ENCODE results near the gene SPATA24. TPM values are rescaled to one million over a fixed set of nuclear protein-coding genes. Genes with fewer than 3 reads are reported as not detected.

SPATA24 gene
- total RNA-seq, 1 donor from 2014 or later: 3.7 TPM

DNA sequence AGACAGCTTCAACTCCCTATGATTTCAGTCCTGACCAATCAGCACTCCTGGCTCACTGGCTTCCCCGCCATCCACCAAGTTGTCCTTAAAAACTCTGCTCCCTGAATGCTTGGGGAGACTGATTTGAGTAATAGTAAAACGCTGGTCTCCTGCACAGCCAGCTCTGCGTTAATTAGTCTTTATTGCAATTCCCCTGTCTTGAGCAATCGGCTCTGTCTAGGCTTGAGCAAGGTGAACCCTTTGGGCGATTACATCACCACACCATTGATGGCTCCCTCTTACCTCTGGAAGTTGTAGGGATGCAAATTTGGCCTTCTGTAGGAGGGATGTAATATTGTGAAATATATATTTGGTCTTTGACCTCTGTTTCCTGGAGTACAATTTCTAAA is 17.8 kb downstream of the SPATA24 start:
- Mint-ChIP-seq H3K27ac (ENCODE audit: unreplicated experiment) (no peak overlapping the region), H3K4me3 (ENCODE audit: unreplicated experiment) (no peak overlapping the region), H3K27me3 (ENCODE audit: low read depth) (no peaks in the 10 kb centered on the region), H3K36me3 (ENCODE audit: low read depth) (no peaks in the 10 kb centered on the region), H3K4me1 (ENCODE audit: low read depth) (peaks cover 5% of the 10 kb centered on the region), H3K9me3 (ENCODE audit: low read depth) (no peaks in the 10 kb centered on the region)
- TF ChIP-seq CTCF (IDR thresholded peaks at IDR 0.05): no peak
- peak; percentile 22 for DNase-seq (ENCODE audit: low spot score)

DNA sequence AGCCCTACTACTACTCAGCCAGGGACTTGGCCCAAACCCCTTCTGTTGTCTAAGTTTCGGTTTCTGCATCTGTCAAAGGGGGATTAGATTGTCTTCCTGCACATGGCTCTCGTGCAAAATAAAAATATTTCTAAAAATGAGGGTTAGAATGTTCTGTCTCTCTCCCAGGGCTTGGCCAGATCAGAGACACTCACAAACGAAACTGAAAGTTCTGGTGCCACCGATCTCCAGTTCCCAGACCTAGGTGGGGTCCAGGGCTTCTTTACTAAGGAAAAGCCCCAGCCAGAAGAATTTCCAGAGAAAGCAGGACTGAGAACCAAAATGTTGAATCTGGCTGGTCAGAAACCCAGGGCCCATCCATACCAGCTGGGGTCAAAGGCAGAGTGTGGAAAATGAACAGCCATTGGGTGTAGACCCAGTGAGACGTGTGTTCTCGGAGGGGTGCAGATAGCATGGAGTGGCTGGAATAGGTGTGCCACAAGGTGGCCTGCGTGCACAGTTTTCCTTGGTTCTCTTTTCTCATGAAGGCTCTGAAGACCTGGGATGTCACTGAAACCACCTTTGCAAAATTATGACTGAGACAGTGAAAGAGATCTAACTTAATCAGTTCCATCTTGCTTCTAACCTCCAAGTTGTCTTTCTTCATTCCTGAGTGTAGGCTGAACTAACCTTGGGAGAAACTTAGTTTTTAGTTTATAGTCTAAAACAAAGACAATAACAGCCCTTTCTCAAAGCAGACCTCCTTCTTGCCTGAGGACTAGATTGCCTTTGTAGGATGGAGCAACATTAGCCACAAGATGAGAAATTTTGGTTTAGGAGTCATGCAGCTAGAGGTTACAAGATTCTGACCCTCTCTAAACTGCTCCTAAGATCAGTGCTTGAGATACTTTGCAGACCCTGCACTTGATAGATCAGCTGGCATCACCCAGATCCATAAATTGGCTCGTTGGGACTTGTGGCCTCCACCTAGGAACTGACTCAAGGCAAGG is 18.5 kb downstream of the SPATA24 start:
- TF ChIP-seq CTCF (IDR thresholded peaks at IDR 0.05): no peak

GRCh38 chr5:139384591-139385051 is 19.3 kb downstream of the SPATA24 start:
- no peak for TF ChIP-seq CTCF (IDR thresholded peaks at IDR 0.05)
- H3K4me3 Mint-ChIP-seq (ENCODE audit: unreplicated experiment): no peak overlapping the region
- H3K36me3 Mint-ChIP-seq (ENCODE audit: low read depth): no peaks in the 10 kb centered on the region
- H3K27me3 Mint-ChIP-seq (ENCODE audit: low read depth): no peaks in the 10 kb centered on the region
- H3K27ac Mint-ChIP-seq (ENCODE audit: unreplicated experiment): no peak overlapping the region
- H3K9me3 Mint-ChIP-seq (ENCODE audit: low read depth): no peaks in the 10 kb centered on the region
- H3K4me1 Mint-ChIP-seq (ENCODE audit: low read depth): peaks cover 5% of the 10 kb centered on the region
- peak; percentile 62 for DNase-seq (ENCODE audit: low spot score)

More for the DNA sequence above, 18.5 kb downstream of the SPATA24 start:
- H3K27me3 Mint-ChIP-seq (ENCODE audit: low read depth): no peaks in the 10 kb centered on the region
- H3K9me3 Mint-ChIP-seq (ENCODE audit: low read depth): no peaks in the 10 kb centered on the region
- H3K27ac Mint-ChIP-seq (ENCODE audit: unreplicated experiment): no peak overlapping the region
- DNase-seq (ENCODE audit: low spot score): peak; percentile 11
- no peaks in the 10 kb centered on the region for H3K36me3 Mint-ChIP-seq (ENCODE audit: low read depth)
- peaks cover 5% of the 10 kb centered on the region for H3K4me1 Mint-ChIP-seq (ENCODE audit: low read depth)
- H3K4me3 Mint-ChIP-seq (ENCODE audit: unreplicated experiment): no peak overlapping the region

- DNase-seq (ENCODE audit: low spot score): peak; percentile 84
- H3K9me3 Mint-ChIP-seq (ENCODE audit: low read depth): no peaks in the 10 kb centered on the region
- no peaks in the 10 kb centered on the region for H3K36me3 Mint-ChIP-seq (ENCODE audit: low read depth)
- H3K4me1 Mint-ChIP-seq (ENCODE audit: low read depth): peaks cover 5% of the 10 kb centered on the region
- H3K4me3 Mint-ChIP-seq (ENCODE audit: unreplicated experiment): no peak overlapping the region
- no peak overlapping the region for H3K27ac Mint-ChIP-seq (ENCODE audit: unreplicated experiment)
- TF ChIP-seq CTCF (IDR thresholded peaks at IDR 0.05): no peak
- H3K27me3 Mint-ChIP-seq (ENCODE audit: low read depth): no peaks in the 10 kb centered on the region
These were observed 19.8 kb downstream of the SPATA24 start for GRCh38 chr5:139383993-139384590.

DNA sequence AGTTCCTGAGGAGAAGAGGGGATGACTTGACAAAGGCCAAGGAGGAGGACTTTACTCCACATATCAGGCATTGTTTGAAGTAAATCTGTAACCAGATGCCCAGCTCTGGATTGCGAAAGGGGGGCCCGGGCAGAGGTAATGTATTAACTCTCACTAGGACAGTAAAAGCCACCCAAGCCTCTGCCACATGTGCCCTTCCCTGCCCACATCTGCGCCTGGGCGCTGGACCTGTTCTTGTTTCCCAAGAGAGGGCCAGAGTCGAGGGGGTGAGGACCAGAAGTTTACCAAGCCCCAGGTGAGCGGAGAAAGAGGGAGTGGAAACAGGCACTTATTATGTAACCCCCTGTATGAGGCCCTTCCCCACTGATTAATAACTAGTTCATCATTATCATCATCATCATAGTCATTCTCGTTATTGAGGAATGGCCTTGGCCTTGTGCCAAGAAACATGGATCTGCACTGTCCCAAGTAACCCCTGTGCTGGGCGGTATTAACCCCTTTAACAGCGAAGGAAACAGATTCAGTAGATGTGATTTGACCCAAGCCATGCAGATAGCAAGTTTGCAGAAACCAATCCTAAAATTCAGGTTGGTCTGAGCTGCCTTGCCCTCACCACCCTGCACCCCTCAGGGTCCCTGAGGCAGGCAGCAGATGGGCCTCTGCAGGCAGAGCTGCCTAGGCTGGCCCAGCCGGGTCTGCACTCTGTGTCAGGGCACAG is 20.5 kb downstream of the SPATA24 start, which contains the start of gene SLC23A1:
Gene SLC23A1, minus strand, starts transcription at position 23 of the 718 bp plus-strand sequence. CDS start 44 bp downstream, outside the sequence.
- no peaks in the 10 kb centered on the region for H3K27me3 Mint-ChIP-seq (ENCODE audit: low read depth)
- H3K9me3 Mint-ChIP-seq (ENCODE audit: low read depth): no peaks in the 10 kb centered on the region
- peak; percentile 28 for DNase-seq (ENCODE audit: low spot score)
- no peaks in the 10 kb centered on the region for H3K36me3 Mint-ChIP-seq (ENCODE audit: low read depth)
- no peak within 1 kb of the TSS for H3K27ac Mint-ChIP-seq (ENCODE audit: unreplicated experiment)
- no peak for TF ChIP-seq CTCF (IDR thresholded peaks at IDR 0.05)
- peaks cover 5% of the 10 kb centered on the region for H3K4me1 Mint-ChIP-seq (ENCODE audit: low read depth)
- no peak within 1 kb of the TSS for H3K4me3 Mint-ChIP-seq (ENCODE audit: unreplicated experiment)

Data from chondrocyte (in vitro differentiated cells).